CD4-positive, CD25-positive, alpha-beta regulatory T cell (primary cell): Measurements from ENCODE around the gene TPPP. TPM values are rescaled to one million over a fixed set of nuclear protein-coding genes. Genes with fewer than 3 reads are reported as not detected.

Experiments
- ATAC-seq, 2 donors: fragments of 150-1000 bp; cut with Tn5 transposase; one replicate each; pipeline ENCODE4 v1.10.0; 2021; ENCODE audit warnings: low read depth in 2 of 2, moderate number of reproducible peaks in 2 of 2, moderate library complexity in 1 of 2
- DNase-seq, 3 donors: peaks; one replicate each; pipeline versions ENCODE4 v3.0.0 to v3.0.0-alpha.2; 2012 to 2022; ENCODE audit warnings: mixed read lengths in 1 of 3
- H3K27ac ChIP-seq: one replicate; pipeline ENCODE4 v1.7.0; 2013; ENCODE audit warnings: mild to moderate bottlenecking, low read length; ENCODE audit not compliant: insufficient read depth, poor library complexity, severe bottlenecking
- H3K27me3 ChIP-seq: one replicate; pipeline ENCODE4 v1.7.0; 2013; ENCODE audit warnings: low read length; ENCODE audit not compliant: control insufficient read depth, insufficient read depth
- H3K36me3 ChIP-seq: one replicate; pipeline ENCODE4 v1.7.0; 2013; ENCODE audit warnings: mild to moderate bottlenecking, low read length, moderate library complexity; ENCODE audit not compliant: control insufficient read depth, insufficient read depth
- H3K4me1 ChIP-seq: 2 replicates; pipeline ENCODE4 v1.7.0; 2013; ENCODE audit warnings: mild to moderate bottlenecking, low read length; ENCODE audit not compliant: insufficient read depth, control insufficient read depth, poor library complexity, severe bottlenecking
- H3K4me3 ChIP-seq: one replicate; pipeline ENCODE4 v1.7.0; 2013; ENCODE audit warnings: low read depth, mild to moderate bottlenecking, low read length, moderate library complexity
- H3K9me3 ChIP-seq, 2 experiments: 1 replicate in 1 of 2; 2 replicates in 1 of 2; pipeline ENCODE4 v1.7.0; 2013; ENCODE audit warnings: low read length in 2 of 2, mild to moderate bottlenecking in 1 of 2, moderate library complexity in 1 of 2; ENCODE audit not compliant: control insufficient read depth in 2 of 2
- H3K27ac Mint-ChIP-seq, 3 donors: one replicate each; pipeline ENCODE4 v1.8.0; 2020 to 2022; ENCODE audit warnings: mild to moderate bottlenecking in 3 of 3, mixed read lengths in 3 of 3, moderate library complexity in 2 of 3
- H3K27me3 Mint-ChIP-seq: one replicate; pipeline ENCODE4 v1.8.0; 2022; ENCODE audit warnings: mild to moderate bottlenecking, mixed read lengths
- H3K36me3 Mint-ChIP-seq: one replicate; pipeline ENCODE4 v1.8.0; 2020; ENCODE audit warnings: mixed read lengths
- H3K4me1 Mint-ChIP-seq, 4 donors: one replicate each; pipeline ENCODE4 v1.8.0; 2020 to 2022; ENCODE audit warnings: mixed read lengths in 4 of 4, mild to moderate bottlenecking in 1 of 4
- H3K4me3 Mint-ChIP-seq, 4 donors: one replicate each; pipeline ENCODE4 v1.8.0; 2020 to 2022; ENCODE audit warnings: mild to moderate bottlenecking in 4 of 4, mixed read lengths in 4 of 4, moderate library complexity in 3 of 4
- H3K9me3 Mint-ChIP-seq, 7 donors: one replicate each; pipeline ENCODE4 v1.8.0; 2020 to 2022; ENCODE audit warnings: mixed read lengths in 7 of 7, mild to moderate bottlenecking in 3 of 7, moderate library complexity in 2 of 7
- polyA plus RNA-seq, 4 donors: library from polyadenylated mRNA; unstranded; fragments of 300-500 nt; fragmentation: Illumina TruSeq; gene quantifications; one replicate each; pipeline ENCODE4 v1.2.3, GENCODE V29; 2021
- total RNA-seq: library from RNA; stranded (reverse); gene quantifications from one replicate; pipeline ENCODE4 v1.2.3, GENCODE V29; 2022

The TPPP gene
- total and polyA plus RNA-seq, 5 donors from 2014 or later = 0.03 to 12.4 (median 0.26) TPM

DNA sequence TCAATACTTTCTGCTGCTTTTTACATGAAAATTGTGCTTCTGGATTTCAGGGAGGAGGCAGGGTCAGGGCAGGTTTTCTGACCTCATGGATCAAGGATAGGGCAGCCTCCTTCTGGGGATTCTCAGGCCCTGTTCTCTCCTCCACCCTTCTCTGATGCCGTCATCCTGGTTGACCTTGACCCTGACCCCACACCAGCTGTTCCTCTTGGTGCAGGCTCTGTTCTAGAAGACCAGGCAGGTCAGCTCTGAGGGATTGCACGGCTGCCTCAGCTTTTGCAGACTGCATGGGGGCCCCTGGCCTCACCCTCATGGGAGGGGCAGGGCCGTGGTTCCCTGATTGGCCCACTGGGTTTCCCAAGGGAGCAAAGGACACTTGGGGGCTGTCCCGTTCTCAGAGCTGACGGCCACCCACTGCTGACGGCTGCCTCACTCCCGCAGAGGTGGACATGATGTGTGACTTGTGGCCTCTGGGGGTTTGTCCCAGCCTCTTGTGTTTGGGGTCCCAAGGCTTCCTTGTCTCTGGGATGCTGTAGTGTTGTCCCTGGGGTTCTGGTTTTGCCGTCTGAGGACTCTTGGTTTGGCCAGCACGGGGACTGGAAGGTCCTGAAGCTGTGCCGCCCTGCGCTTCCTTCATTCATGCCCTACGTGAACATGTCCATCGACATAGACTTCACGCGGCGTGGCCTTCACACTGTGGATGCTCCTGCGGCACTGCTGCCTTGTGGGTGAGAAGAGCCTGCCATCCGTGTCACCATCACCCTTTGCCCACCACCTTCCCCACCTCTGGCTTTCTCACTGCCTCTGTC is 46.6 kb downstream of the TPPP start:
- peaks cover 25% of the 10 kb centered on the region for H3K36me3 ChIP-seq
- no peaks in the 10 kb centered on the region for H3K4me1 ChIP-seq
- Mint-ChIP-seq H3K36me3 (peaks cover 10% of the 10 kb centered on the region), H3K4me1 (peaks cover 0 to 3% (median 0%) of the 10 kb centered on the region in 4 donors), H3K9me3 (no peaks in the 10 kb centered on the region), H3K27ac (no peak overlapping the region), H3K27me3 (no peaks in the 10 kb centered on the region), H3K4me3 (no peak overlapping the region)
- no peak overlapping the region for H3K27ac ChIP-seq
- H3K27me3 ChIP-seq = no peaks in the 10 kb centered on the region
- H3K4me3 ChIP-seq = no peak overlapping the region
- DNase-seq (no peak), ATAC-seq (no peak)
- no peaks in the 10 kb centered on the region for H3K9me3 ChIP-seq

DNA sequence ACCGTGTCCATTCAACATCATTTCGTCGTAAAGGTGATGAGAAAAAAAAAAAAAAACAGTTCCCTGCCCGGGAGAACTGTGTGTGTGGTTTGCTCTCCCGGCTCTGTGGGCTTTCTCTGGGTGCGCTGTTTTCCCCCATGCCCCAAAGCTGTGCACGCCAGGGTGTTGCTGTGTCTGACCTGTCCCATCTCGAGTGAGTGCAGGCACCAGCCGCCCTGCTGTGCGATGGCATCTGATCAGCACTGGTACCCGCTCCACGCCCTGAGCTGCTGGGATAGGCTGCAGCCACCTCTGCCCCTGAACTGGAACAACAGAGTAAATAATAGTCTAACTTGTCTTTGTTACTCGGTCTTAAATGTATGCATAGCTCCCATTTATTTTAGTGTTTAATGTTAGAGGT is 47.7 kb downstream of the TPPP start:
- no peak overlapping the region for H3K27ac ChIP-seq

DNA sequence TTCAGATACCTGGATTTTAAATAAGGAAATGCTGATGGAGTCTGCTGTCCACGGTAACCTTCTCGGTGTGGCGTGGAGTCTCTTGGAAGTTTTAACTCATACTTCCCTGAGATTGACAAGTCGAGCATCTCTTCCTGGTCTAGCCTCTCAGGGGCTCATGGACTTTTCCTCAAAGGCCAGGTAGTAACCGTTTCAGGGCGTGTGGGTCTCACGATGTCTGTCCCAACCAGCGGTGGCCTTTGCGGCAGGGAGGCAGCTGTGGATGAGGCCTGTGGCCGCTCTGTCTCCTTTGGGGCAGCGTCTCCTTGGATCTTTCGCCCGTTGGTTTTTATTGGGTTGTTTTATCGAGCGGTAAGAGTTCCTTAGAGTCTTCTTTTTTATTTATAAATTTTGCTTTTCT is 48.2 kb downstream of the TPPP start:
- ATAC-seq (no peak), DNase-seq (no peak)
- no peaks in the 10 kb centered on the region for H3K9me3 ChIP-seq
- H3K4me3 ChIP-seq = no peak overlapping the region
- no peak overlapping the region for H3K4me3 Mint-ChIP-seq
- H3K36me3 ChIP-seq = peaks cover 36% of the 10 kb centered on the region
- H3K9me3 Mint-ChIP-seq = no peaks in the 10 kb centered on the region
- peaks cover 13% of the 10 kb centered on the region for H3K36me3 Mint-ChIP-seq
- H3K4me1 Mint-ChIP-seq = peaks cover 0 to 3% (median 0%) of the 10 kb centered on the region in 4 donors
- no peaks in the 10 kb centered on the region for H3K4me1 ChIP-seq
- H3K27ac Mint-ChIP-seq = no peak overlapping the region
- no peak overlapping the region for H3K27ac ChIP-seq
- H3K27me3 ChIP-seq = no peaks in the 10 kb centered on the region
- H3K27me3 Mint-ChIP-seq = no peaks in the 10 kb centered on the region

More for the DNA sequence above, 47.7 kb downstream of the TPPP start:
- Histone ChIP-seq H3K27me3 (no peaks in the 10 kb centered on the region), H3K4me3 (no peak overlapping the region), H3K4me1 (no peaks in the 10 kb centered on the region), H3K9me3 (no peaks in the 10 kb centered on the region), H3K36me3 (peaks cover 31% of the 10 kb centered on the region)
- Mint-ChIP-seq H3K27ac (no peak overlapping the region), H3K9me3 (no peaks in the 10 kb centered on the region), H3K4me3 (no peak overlapping the region), H3K27me3 (no peaks in the 10 kb centered on the region), H3K4me1 (peaks cover 0 to 3% (median 0%) of the 10 kb centered on the region in 4 donors), H3K36me3 (peaks cover 13% of the 10 kb centered on the region)
- DNase-seq (no peak), ATAC-seq (no peak)

DNA sequence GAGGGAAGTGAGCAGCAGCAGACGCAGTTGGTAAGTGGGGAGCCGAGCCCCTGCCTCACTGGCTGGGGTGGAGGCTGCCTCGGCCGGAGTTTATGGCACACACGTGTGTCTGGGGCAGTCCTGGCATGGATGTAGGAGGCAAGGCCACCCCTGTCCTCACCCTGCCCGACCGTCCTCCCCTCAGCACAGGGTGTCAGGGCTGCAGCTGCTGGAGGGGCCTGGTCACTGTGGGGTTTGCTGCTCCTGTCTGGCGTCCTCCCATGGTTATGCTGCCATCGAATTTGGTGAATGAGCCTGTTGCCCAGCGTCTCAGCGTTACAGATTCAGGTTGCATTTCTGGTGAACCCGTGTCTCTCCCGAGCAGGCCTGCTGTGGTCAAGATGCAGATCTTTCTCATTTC is 48.6 kb downstream of the TPPP start:
- ATAC-seq (no peak), DNase-seq (no peak)
- H3K4me3 ChIP-seq = no peak overlapping the region
- peaks cover 13% of the 10 kb centered on the region for H3K36me3 Mint-ChIP-seq
- no peaks in the 10 kb centered on the region for H3K27me3 Mint-ChIP-seq
- no peaks in the 10 kb centered on the region for H3K9me3 ChIP-seq
- H3K4me1 ChIP-seq = no peaks in the 10 kb centered on the region
- H3K27me3 ChIP-seq = no peaks in the 10 kb centered on the region
- H3K27ac ChIP-seq = no peak overlapping the region
- no peaks in the 10 kb centered on the region for H3K9me3 Mint-ChIP-seq
- peaks cover 39% of the 10 kb centered on the region for H3K36me3 ChIP-seq
- peak overlapping the region in 1 of 3 donors; percentile 82 for H3K27ac Mint-ChIP-seq
- H3K4me3 Mint-ChIP-seq = no peak overlapping the region
- peaks cover 0 to 3% (median 0%) of the 10 kb centered on the region in 4 donors for H3K4me1 Mint-ChIP-seq

DNA sequence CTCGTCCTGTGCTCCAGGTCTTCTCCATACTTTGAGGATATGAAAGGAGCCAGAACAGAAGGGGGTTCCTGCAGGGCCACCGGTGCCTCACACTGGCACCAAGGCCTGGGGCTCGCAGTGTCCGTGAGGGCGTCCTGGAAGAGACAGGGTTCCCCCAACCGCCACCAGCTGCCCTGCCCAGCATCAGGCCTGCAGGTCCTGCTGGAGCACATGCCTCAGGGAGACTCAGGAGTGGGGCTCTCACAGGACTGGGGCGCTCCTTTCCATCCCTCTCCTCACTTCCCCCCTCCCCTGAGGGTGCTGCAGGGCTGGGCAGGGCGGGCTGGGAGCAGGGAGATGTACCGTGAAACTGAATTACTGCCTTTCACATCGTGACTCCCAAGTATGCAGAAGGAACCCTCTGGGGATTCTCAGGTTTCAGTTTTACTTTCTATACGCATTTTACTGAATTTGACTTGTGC is 49.3 kb downstream of the TPPP start:
- H3K27me3 ChIP-seq = no peaks in the 10 kb centered on the region
- peaks cover 0 to 3% (median 0%) of the 10 kb centered on the region in 4 donors for H3K4me1 Mint-ChIP-seq
- H3K27me3 Mint-ChIP-seq = no peaks in the 10 kb centered on the region
- no peak overlapping the region for H3K4me3 ChIP-seq
- no peak overlapping the region for H3K27ac ChIP-seq
- H3K9me3 Mint-ChIP-seq = no peaks in the 10 kb centered on the region
- H3K9me3 ChIP-seq = no peaks in the 10 kb centered on the region
- DNase-seq = no peak
- peaks cover 13% of the 10 kb centered on the region for H3K36me3 Mint-ChIP-seq
- no peaks in the 10 kb centered on the region for H3K4me1 ChIP-seq
- peaks cover 43% of the 10 kb centered on the region for H3K36me3 ChIP-seq
- H3K27ac Mint-ChIP-seq = peak overlapping the region in 1 of 3 donors; percentile 82
- H3K4me3 Mint-ChIP-seq = no peak overlapping the region
- no peak for ATAC-seq

DNA sequence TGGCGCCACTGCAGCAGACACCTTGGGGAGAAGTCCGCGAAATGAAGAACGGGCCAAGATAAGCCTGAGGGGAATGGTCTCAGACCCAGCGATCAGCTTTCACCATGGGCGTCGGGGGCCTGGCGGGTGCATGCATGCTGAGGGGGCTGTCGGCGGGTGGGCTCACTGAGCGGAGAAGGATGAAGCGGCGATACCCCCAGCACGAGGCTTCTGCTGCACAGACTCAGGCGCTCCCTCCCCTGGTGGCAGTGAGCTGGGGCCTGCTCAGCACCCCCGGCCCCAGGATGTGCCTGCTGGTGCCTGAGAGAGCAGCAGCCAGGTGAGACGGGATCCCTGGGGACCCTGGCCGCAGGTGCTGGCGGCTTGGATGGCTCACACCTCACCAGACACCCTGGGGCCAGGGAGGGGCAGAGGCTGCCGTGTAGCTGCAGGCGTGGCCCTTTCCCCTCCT is 49.8 kb downstream of the TPPP start:
- no peak for DNase-seq
- peaks cover 0 to 3% (median 0%) of the 10 kb centered on the region in 4 donors for H3K4me1 Mint-ChIP-seq
- H3K27ac Mint-ChIP-seq = no peak overlapping the region
- Histone ChIP-seq H3K4me1 (no peaks in the 10 kb centered on the region), H3K9me3 (no peaks in the 10 kb centered on the region), H3K4me3 (no peak overlapping the region), H3K36me3 (peaks cover 43% of the 10 kb centered on the region), H3K27me3 (no peaks in the 10 kb centered on the region), H3K27ac (no peak overlapping the region)
- peaks cover 13% of the 10 kb centered on the region for H3K36me3 Mint-ChIP-seq
- ATAC-seq = no peak
- no peaks in the 10 kb centered on the region for H3K9me3 Mint-ChIP-seq
- H3K27me3 Mint-ChIP-seq = no peaks in the 10 kb centered on the region
- H3K4me3 Mint-ChIP-seq = no peak overlapping the region

DNA sequence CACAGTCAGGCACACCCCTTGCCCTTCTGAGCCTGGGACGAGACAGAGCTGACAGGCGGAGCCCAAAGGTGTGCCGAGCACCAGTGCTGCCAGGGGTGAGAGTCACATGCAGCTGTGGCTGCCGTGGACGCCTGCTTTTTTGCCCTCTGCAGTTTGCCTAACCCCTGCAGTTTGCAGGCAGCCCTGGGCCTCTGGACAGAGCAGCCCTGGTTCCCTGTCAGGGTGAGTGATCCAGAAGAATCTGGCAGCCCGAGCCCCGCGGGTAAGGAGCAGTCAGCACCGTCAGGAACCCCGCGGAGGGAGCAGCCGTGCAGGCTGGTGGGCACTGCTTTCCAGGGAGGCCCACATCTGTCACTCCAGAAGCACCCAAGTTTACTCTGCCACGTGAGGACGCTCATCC is 50.7 kb downstream of the TPPP start:
- Mint-ChIP-seq H3K4me3 (no peak overlapping the region), H3K36me3 (peaks cover 13% of the 10 kb centered on the region)

DNA sequence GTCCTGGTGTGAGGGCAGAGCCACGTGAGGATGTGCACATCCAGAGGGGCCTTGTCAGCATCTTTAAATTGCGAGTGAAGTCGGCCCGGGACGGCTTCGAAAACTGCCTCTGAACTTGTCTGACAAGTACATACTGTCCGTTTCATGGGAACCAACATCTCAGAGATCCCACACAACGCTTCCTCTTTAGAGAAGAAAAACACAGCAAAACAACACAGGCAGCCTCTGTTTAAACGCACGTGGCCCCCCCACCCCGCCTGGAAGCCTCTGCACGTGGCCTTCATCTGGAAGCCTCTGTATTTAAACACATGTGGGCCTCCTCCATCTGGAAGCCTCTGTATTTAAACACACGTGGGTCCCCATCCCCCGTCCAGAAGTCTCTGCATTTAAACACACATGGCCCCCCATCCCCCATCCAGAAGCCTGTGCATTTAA is 51.8 kb downstream of the TPPP start:
- H3K9me3 Mint-ChIP-seq = no peaks in the 10 kb centered on the region
- Histone ChIP-seq H3K36me3 (peaks cover 46% of the 10 kb centered on the region), H3K4me1 (no peaks in the 10 kb centered on the region), H3K9me3 (no peaks in the 10 kb centered on the region), H3K4me3 (no peak overlapping the region), H3K27ac (no peak overlapping the region), H3K27me3 (no peaks in the 10 kb centered on the region)
- ATAC-seq (no peak), DNase-seq (no peak)
- H3K27ac Mint-ChIP-seq = no peak overlapping the region
- peaks cover 0 to 3% (median 0%) of the 10 kb centered on the region in 4 donors for H3K4me1 Mint-ChIP-seq
- no peaks in the 10 kb centered on the region for H3K27me3 Mint-ChIP-seq
- peaks cover 14% of the 10 kb centered on the region for H3K36me3 Mint-ChIP-seq
- no peak overlapping the region for H3K4me3 Mint-ChIP-seq

More for the DNA sequence above, 50.7 kb downstream of the TPPP start:
- H3K4me1 ChIP-seq = no peaks in the 10 kb centered on the region
- H3K27ac ChIP-seq = no peak overlapping the region
- no peaks in the 10 kb centered on the region for H3K9me3 ChIP-seq
- no peaks in the 10 kb centered on the region for H3K9me3 Mint-ChIP-seq
- H3K27ac Mint-ChIP-seq = no peak overlapping the region
- no peak for ATAC-seq
- H3K36me3 ChIP-seq = peaks cover 45% of the 10 kb centered on the region
- no peaks in the 10 kb centered on the region for H3K27me3 Mint-ChIP-seq
- H3K27me3 ChIP-seq = no peaks in the 10 kb centered on the region
- H3K4me1 Mint-ChIP-seq = peaks cover 0 to 3% (median 0%) of the 10 kb centered on the region in 4 donors
- H3K4me3 ChIP-seq = no peak overlapping the region
- DNase-seq = no peak
